ENCODE results near the gene IRF4.

IRF4 gene

DNA sequence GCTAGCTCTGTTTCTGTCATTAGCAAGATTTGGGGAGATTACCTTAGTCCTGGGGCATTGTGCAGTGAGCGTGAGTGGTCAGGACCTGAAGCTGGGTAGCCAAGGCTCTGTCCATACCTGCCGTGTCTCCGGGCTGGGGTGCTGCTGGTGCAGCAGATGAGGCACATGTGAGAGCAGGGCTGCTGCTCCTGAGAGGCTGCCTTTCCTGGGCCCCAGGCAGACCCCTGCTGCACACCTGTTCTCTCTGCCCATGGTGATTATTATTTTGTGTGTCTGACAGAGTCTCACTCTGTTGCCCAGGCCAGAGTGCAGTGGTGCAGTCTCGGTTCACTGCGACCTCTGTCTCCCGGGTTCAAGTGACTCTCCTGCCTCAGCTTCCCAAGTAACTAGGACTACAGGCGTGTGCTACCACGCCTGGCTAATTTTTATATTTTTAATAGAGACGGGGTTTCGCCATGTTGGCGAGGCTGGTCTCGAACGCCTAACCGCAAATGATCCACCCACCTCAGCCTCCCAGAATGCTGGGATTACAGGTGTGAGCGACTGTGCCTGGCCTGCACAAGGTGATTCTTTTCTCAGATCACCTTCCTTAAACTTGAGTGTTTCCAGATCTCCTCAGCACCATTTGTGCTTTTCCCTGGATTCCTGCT lies 36.8 kb upstream of the IRF4 start:
- DNase-seq (ENCODE audit: insufficient read length, low spot score), result no peak
- no peak for FAIRE-seq
- TF ChIP-seq CTCF (IDR thresholded peaks at IDR 0.05; ENCODE audit: insufficient read depth, missing control alignments), result no peak

DNA sequence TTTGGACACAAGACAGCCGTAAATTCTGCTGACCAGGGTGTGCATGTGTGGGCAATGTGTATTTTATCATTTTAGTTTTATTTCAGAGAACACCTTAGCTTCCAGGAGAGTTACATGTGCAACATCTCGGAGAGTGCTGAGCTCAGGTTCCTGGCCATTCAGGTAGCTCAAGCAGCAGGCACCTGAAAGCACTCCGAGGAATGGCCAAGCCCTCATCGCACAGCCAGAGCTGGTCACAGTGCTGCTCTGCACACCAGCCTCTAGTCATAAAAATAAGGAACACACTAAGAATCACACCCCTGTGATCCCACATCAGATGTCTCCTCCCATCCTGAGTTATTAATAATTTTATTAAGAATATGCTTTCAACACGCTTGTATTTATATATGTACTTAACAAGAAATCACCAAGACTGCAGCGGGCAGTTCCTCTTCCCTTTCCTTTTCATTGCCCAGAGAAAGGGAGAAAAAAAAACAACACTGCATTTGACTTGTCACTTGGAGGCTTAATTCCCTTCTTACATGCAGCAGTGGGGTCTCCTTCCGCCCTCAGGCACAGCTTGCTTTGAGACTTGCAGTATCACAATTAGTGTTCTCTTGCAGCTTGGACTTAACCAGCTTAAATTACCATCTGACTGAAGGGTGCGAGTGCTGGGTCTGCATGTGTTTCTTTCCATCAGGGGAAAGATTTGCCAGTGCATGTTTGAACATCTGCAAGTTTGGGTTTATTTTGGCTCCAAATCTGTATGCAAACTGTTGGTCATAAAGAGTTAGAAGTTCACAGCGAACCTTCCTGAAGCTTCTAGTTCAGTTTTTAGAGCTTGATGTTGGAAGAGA lies 36.0 kb upstream of the IRF4 start:
- FAIRE-seq, result no peak
- DNase-seq (ENCODE audit: insufficient read length, low spot score), result no peak
- TF ChIP-seq CTCF (IDR thresholded peaks at IDR 0.05; ENCODE audit: insufficient read depth, missing control alignments), result no peak

DNA sequence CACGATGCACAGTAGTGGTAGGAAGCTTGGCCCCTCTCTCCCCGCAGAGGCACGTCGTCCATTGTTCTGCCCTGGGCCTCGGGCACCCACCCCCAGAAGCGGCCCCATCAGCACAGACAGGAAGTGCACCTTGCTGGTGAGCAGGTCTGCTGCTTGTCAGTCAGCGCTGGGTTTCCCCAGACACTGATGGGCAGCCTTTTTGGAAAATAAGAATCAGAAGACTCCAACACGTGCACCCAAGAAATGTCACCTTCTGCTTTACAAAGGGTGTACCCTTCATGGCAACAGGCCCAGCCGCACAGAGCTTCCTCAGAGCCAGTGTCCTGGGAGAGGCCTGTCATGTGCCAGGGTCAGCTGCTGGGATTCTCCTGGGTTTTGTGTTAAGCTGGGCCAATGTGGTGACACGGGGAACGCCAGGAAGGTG lies 34.7 kb upstream of the IRF4 start:
- no peak for TF ChIP-seq CTCF (IDR thresholded peaks at IDR 0.05; ENCODE audit: insufficient read depth, missing control alignments)

DNA sequence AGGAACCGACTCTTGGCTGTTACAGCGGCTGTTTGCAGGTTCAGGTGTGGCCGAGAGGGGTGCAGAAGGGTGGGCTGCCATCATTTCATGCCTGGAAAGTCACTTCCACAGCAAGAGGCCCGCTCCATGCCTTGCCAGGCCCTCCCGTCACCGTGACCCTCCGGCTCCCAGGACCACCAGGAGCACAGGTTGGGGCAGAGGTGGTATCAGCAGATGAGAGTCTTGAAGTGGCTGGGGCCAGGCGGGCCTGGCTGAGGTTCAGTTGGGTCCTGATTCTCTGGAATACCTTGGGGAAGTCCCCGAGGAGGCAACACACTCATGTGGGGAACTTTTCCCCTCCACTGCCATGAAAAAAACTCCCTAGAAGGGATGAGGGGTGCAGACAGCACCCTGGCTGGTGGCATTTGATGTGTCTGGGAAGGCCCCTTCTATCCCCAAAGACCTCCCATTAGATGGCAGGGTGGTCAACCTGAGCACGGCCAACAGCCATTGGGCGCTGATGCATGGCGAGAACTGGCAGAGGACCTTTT lies 34.2 kb upstream of the IRF4 start:
- TF ChIP-seq CTCF (IDR thresholded peaks at IDR 0.05; ENCODE audit: insufficient read depth, missing control alignments), result no peak
- no peak for FAIRE-seq
- no peak for DNase-seq (ENCODE audit: insufficient read length, low spot score)

More for the DNA sequence above, 34.7 kb upstream of the IRF4 start:
- DNase-seq (ENCODE audit: insufficient read length, low spot score), result no peak
- FAIRE-seq, result no peak

- no peak for FAIRE-seq
- no peak for TF ChIP-seq CTCF (IDR thresholded peaks at IDR 0.05; ENCODE audit: insufficient read depth, missing control alignments)
- no peak for DNase-seq (ENCODE audit: insufficient read length, low spot score)
Observed at GRCh38 chr6:357791-358341, 33.7 kb upstream of the IRF4 start.

- no peak for TF ChIP-seq CTCF (IDR thresholded peaks at IDR 0.05; ENCODE audit: insufficient read depth, missing control alignments)
- no peak for FAIRE-seq
- no peak for DNase-seq (ENCODE audit: insufficient read length, low spot score)
Observed at GRCh38 chr6:358432-358831, 33.1 kb upstream of the IRF4 start.

Measured in D721Med (cell line).